Loucy (cell line): ENCODE data around the gene ARFIP1.

ENCODE experiments used
- EZH2phosphoT487 ChIP-seq: fragments of 200-600 bp; IDR thresholded peaks from 2 replicates; pipeline ENCODE4 v1.6.1; 2018; ENCODE audit warnings: antibody characterized with exemption, mild to moderate bottlenecking, moderate library complexity, borderline replicate concordance
- TF ChIP-seq, protein P1 (sequence below): fragments of 200-600 bp; sonication (generic); conservative IDR thresholded peaks from 2 replicates; pipeline ENCODE4 v1.5.1; 2014; ENCODE audit warnings: mild to moderate bottlenecking, antibody characterized with exemption, low read length

DNA sequence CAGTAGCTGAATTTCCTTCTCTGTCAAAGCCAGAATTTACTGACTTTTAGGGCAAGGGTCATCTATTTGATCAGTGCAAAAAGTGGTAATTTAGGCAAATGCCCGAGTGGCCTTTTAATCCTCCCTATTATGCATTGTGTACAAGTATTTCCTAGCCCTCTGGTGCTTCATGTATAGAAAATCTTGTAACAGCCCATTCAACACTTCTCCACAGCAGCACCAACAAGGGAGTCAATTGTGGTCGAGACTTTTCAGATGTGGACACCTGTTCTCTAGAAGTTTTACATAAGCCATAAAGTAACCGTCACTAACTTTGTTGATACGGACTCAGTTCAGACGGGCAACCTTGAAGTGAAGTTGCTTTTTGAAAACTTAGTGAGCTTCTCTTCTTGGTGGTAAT is 105.4 kb downstream of the ARFIP1 start:
- TF ChIP-seq, protein P1, sequence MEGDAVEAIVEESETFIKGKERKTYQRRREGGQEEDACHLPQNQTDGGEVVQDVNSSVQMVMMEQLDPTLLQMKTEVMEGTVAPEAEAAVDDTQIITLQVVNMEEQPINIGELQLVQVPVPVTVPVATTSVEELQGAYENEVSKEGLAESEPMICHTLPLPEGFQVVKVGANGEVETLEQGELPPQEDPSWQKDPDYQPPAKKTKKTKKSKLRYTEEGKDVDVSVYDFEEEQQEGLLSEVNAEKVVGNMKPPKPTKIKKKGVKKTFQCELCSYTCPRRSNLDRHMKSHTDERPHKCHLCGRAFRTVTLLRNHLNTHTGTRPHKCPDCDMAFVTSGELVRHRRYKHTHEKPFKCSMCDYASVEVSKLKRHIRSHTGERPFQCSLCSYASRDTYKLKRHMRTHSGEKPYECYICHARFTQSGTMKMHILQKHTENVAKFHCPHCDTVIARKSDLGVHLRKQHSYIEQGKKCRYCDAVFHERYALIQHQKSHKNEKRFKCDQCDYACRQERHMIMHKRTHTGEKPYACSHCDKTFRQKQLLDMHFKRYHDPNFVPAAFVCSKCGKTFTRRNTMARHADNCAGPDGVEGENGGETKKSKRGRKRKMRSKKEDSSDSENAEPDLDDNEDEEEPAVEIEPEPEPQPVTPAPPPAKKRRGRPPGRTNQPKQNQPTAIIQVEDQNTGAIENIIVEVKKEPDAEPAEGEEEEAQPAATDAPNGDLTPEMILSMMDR = no peak
- TF ChIP-seq EZH2phosphoT487 = no peak
